ENCODE results near the gene SYNGR2. TPM values are rescaled to one million over a fixed set of nuclear protein-coding genes. Genes with fewer than 3 reads are reported as not detected.

The SYNGR2 gene
- total and polyA plus RNA-seq, 9 of the 15 experiments (the other 6 are each of a cell fraction or from before 2014, with no cell fraction given): 1.4 to 173 (median 87.8) TPM

DNA sequence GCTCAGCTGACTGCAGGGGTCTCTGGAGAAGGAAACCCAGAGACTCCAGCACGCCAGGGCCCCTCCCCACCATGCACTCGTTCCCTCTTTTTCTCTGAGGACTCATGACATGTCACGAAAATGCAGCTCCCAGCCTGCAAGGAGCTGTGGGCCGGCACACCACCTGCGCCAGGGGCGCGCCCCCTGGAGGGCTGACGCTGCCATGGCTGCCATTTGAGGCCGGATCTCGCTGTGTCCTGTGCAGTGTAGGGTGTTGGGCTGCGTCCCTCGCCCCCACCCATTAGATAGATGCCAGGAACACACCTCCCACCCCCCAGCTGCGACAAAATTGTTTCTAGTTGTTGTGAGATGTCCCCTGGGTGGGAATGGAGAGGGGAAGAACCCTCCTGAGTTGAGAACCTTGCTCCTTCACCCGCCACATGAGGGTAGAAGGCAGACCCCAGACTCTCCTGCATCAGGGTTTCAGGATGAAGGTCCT is 8.2 kb downstream of the SYNGR2 start (continued):
- TF ChIP-seq ZNF436 (CRISPR knock-in tag; IDR thresholded peaks at IDR 0.05) (no peak), RAD51 (IDR thresholded peaks at IDR 0.05; ENCODE audit: borderline replicate concordance, low read depth) (no peak), RBM15 (IDR thresholded peaks at IDR 0.05; ENCODE audit: insufficient read depth, low read length) (no peak), CBFA2T2 (conservative IDR thresholded peaks at IDR 0.05) (no peak), FOXA3 (CRISPR knock-in tag; conservative IDR thresholded peaks at IDR 0.05 in 1 of 2, IDR thresholded peaks at IDR 0.05 in 1 of 2) (no peak), ZBTB17 (CRISPR knock-in tag; IDR thresholded peaks at IDR 0.05) (no peak), SMARCB1 (IDR thresholded peaks at IDR 0.05; ENCODE audit: insufficient read length, low read depth) (no peak)
- TF ChIP-seq, protein P1, sequence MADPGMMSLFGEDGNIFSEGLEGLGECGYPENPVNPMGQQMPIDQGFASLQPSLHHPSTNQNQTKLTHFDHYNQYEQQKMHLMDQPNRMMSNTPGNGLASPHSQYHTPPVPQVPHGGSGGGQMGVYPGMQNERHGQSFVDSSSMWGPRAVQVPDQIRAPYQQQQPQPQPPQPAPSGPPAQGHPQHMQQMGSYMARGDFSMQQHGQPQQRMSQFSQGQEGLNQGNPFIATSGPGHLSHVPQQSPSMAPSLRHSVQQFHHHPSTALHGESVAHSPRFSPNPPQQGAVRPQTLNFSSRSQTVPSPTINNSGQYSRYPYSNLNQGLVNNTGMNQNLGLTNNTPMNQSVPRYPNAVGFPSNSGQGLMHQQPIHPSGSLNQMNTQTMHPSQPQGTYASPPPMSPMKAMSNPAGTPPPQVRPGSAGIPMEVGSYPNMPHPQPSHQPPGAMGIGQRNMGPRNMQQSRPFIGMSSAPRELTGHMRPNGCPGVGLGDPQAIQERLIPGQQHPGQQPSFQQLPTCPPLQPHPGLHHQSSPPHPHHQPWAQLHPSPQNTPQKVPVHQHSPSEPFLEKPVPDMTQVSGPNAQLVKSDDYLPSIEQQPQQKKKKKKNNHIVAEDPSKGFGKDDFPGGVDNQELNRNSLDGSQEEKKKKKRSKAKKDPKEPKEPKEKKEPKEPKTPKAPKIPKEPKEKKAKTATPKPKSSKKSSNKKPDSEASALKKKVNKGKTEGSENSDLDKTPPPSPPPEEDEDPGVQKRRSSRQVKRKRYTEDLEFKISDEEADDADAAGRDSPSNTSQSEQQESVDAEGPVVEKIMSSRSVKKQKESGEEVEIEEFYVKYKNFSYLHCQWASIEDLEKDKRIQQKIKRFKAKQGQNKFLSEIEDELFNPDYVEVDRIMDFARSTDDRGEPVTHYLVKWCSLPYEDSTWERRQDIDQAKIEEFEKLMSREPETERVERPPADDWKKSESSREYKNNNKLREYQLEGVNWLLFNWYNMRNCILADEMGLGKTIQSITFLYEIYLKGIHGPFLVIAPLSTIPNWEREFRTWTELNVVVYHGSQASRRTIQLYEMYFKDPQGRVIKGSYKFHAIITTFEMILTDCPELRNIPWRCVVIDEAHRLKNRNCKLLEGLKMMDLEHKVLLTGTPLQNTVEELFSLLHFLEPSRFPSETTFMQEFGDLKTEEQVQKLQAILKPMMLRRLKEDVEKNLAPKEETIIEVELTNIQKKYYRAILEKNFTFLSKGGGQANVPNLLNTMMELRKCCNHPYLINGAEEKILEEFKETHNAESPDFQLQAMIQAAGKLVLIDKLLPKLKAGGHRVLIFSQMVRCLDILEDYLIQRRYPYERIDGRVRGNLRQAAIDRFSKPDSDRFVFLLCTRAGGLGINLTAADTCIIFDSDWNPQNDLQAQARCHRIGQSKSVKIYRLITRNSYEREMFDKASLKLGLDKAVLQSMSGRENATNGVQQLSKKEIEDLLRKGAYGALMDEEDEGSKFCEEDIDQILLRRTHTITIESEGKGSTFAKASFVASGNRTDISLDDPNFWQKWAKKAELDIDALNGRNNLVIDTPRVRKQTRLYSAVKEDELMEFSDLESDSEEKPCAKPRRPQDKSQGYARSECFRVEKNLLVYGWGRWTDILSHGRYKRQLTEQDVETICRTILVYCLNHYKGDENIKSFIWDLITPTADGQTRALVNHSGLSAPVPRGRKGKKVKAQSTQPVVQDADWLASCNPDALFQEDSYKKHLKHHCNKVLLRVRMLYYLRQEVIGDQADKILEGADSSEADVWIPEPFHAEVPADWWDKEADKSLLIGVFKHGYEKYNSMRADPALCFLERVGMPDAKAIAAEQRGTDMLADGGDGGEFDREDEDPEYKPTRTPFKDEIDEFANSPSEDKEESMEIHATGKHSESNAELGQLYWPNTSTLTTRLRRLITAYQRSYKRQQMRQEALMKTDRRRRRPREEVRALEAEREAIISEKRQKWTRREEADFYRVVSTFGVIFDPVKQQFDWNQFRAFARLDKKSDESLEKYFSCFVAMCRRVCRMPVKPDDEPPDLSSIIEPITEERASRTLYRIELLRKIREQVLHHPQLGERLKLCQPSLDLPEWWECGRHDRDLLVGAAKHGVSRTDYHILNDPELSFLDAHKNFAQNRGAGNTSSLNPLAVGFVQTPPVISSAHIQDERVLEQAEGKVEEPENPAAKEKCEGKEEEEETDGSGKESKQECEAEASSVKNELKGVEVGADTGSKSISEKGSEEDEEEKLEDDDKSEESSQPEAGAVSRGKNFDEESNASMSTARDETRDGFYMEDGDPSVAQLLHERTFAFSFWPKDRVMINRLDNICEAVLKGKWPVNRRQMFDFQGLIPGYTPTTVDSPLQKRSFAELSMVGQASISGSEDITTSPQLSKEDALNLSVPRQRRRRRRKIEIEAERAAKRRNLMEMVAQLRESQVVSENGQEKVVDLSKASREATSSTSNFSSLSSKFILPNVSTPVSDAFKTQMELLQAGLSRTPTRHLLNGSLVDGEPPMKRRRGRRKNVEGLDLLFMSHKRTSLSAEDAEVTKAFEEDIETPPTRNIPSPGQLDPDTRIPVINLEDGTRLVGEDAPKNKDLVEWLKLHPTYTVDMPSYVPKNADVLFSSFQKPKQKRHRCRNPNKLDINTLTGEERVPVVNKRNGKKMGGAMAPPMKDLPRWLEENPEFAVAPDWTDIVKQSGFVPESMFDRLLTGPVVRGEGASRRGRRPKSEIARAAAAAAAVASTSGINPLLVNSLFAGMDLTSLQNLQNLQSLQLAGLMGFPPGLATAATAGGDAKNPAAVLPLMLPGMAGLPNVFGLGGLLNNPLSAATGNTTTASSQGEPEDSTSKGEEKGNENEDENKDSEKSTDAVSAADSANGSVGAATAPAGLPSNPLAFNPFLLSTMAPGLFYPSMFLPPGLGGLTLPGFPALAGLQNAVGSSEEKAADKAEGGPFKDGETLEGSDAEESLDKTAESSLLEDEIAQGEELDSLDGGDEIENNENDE (IDR thresholded peaks at IDR 0.05; ENCODE audit: low read depth, low read length): no peak
- TF ChIP-seq, protein P2, sequence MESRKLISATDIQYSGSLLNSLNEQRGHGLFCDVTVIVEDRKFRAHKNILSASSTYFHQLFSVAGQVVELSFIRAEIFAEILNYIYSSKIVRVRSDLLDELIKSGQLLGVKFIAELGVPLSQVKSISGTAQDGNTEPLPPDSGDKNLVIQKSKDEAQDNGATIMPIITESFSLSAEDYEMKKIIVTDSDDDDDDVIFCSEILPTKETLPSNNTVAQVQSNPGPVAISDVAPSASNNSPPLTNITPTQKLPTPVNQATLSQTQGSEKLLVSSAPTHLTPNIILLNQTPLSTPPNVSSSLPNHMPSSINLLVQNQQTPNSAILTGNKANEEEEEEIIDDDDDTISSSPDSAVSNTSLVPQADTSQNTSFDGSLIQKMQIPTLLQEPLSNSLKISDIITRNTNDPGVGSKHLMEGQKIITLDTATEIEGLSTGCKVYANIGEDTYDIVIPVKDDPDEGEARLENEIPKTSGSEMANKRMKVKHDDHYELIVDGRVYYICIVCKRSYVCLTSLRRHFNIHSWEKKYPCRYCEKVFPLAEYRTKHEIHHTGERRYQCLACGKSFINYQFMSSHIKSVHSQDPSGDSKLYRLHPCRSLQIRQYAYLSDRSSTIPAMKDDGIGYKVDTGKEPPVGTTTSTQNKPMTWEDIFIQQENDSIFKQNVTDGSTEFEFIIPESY (CRISPR knock-in tag; IDR thresholded peaks at IDR 0.05): no peak
- TF ChIP-seq, protein P3, sequence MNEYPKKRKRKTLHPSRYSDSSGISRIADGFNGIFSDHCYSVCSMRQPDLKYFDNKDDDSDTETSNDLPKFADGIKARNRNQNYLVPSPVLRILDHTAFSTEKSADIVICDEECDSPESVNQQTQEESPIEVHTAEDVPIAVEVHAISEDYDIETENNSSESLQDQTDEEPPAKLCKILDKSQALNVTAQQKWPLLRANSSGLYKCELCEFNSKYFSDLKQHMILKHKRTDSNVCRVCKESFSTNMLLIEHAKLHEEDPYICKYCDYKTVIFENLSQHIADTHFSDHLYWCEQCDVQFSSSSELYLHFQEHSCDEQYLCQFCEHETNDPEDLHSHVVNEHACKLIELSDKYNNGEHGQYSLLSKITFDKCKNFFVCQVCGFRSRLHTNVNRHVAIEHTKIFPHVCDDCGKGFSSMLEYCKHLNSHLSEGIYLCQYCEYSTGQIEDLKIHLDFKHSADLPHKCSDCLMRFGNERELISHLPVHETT (CRISPR knock-in tag; conservative IDR thresholded peaks at IDR 0.05 in 1 of 2, IDR thresholded peaks at IDR 0.05 in 1 of 2): no peak

All from K562 (cell line).